Activated naive CD4-positive, alpha-beta T cell treated with anti-CD3 and anti-CD28 coated beads, Interleukin-2, amount 10 ng/mL, durations not matched to agents 7 days and 5 days (primary cell): Measurements from ENCODE around the gene SLC1A4.
"Not testable (repeated sequence)": the region's sequence is repeated elsewhere in the genome, so short reads cannot be mapped to it uniquely, and the experiment has no call there.

Source experiments
- CTCF ChIA-PET: fragments of 350-600 bp; sonication (Branson Sonifier 250); formaldehyde crosslinking; loops from one replicate; lab custom pipeline; 2021; ENCODE audit warnings: antibody characterized with exemption; lab: Charles Lee
- DNase-seq: peaks from one replicate; pipeline ENCODE4 v3.0.0-alpha.2; 2020
- H3K27ac Mint-ChIP-seq: one replicate; pipeline ENCODE4 v1.8.0; 2021; ENCODE audit warnings: mild to moderate bottlenecking, moderate library complexity, mixed read lengths
- H3K27me3 Mint-ChIP-seq: one replicate; pipeline ENCODE4 v1.8.0; 2021; ENCODE audit warnings: mild to moderate bottlenecking, mixed read lengths
- H3K36me3 Mint-ChIP-seq: one replicate; pipeline ENCODE4 v1.8.0; 2021; ENCODE audit warnings: mixed read lengths
- H3K4me1 Mint-ChIP-seq: one replicate; pipeline ENCODE4 v1.8.0; 2021; ENCODE audit warnings: mixed read lengths
- H3K4me3 Mint-ChIP-seq: one replicate; pipeline ENCODE4 v1.8.0; 2021; ENCODE audit warnings: mild to moderate bottlenecking, moderate library complexity, mixed read lengths
- H3K9me3 Mint-ChIP-seq: one replicate; pipeline ENCODE4 v1.8.0; 2021; ENCODE audit warnings: mixed read lengths

SLC1A4 gene

DNA sequence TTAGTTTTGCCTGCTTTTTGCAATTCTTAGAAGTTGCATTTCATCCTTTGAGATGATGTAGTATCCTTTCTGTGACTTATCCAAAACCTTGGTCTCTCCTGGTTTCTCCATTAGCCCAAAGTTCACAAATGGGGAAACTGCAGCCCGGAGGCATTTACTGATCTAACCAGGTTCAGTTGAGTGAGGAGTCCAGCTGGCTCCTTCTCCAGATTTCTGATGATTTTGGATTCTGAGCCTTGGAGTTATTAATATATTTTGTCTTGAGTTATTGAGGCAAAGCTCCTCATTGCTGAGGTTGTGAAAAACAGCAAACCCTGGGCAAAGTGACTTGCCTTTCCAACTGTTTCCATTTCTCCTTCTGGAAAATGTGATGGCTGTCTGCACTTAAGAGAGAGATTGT lies 1.7 kb downstream of the SLC1A4 start:
- no peaks in the 10 kb centered on the region for H3K9me3 Mint-ChIP-seq
- H3K36me3 Mint-ChIP-seq, result peaks cover 44% of the 10 kb centered on the region
- CTCF ChIA-PET, result interaction anchor here (1.8 to 6.5 kb wide), 2 partner anchors 34 to 73 kb away, joined by 7 to 60 read pairs; no protein-coding TSS in a partner anchor
- peak overlapping the region; percentile 92 for H3K4me3 Mint-ChIP-seq
- no peak overlapping the region for H3K27ac Mint-ChIP-seq
- peaks cover 4% of the 10 kb centered on the region for H3K27me3 Mint-ChIP-seq
- H3K4me1 Mint-ChIP-seq, result peaks cover 79% of the 10 kb centered on the region
- no peak for DNase-seq

GRCh38 chr2:64992218-64992617 lies 3.0 kb downstream of the SLC1A4 start:
- peaks cover 46% of the 10 kb centered on the region for H3K36me3 Mint-ChIP-seq
- no peak overlapping the region for H3K27ac Mint-ChIP-seq
- no peaks in the 10 kb centered on the region for H3K27me3 Mint-ChIP-seq
- CTCF ChIA-PET, result interaction anchor here (0.6 to 6.5 kb wide), 3 partner anchors 33 to 404 kb away, joined by 3 to 60 read pairs (median 7); no protein-coding TSS in a partner anchor
- no peak for DNase-seq
- H3K4me3 Mint-ChIP-seq, result peak overlapping the region; percentile 92
- H3K9me3 Mint-ChIP-seq, result no peaks in the 10 kb centered on the region
- peaks cover 72% of the 10 kb centered on the region for H3K4me1 Mint-ChIP-seq

GRCh38 chr2:64992990-64993389 lies 3.8 kb downstream of the SLC1A4 start:
- H3K36me3 Mint-ChIP-seq, result peaks cover 52% of the 10 kb centered on the region
- no peaks in the 10 kb centered on the region for H3K9me3 Mint-ChIP-seq
- peaks cover 68% of the 10 kb centered on the region for H3K4me1 Mint-ChIP-seq
- no peak for DNase-seq
- no peak overlapping the region for H3K27ac Mint-ChIP-seq
- H3K27me3 Mint-ChIP-seq, result no peaks in the 10 kb centered on the region
- CTCF ChIA-PET, result interaction anchor here (0.6 to 6.5 kb wide), 4 partner anchors 14 to 404 kb away, joined by 3 to 60 read pairs (median 3); no protein-coding TSS in a partner anchor
- H3K4me3 Mint-ChIP-seq, result peak overlapping the region; percentile 5

- CTCF ChIA-PET, result interaction anchor here (1.6 kb wide), 1 partner anchor 77 kb away, joined by 7 read pairs; no protein-coding TSS in a partner anchor
- peaks cover 72% of the 10 kb centered on the region for H3K4me1 Mint-ChIP-seq
- H3K36me3 Mint-ChIP-seq, result peaks cover 62% of the 10 kb centered on the region
Measured at GRCh38 chr2:64995041-64995440, 5.8 kb downstream of the SLC1A4 start.

DNA sequence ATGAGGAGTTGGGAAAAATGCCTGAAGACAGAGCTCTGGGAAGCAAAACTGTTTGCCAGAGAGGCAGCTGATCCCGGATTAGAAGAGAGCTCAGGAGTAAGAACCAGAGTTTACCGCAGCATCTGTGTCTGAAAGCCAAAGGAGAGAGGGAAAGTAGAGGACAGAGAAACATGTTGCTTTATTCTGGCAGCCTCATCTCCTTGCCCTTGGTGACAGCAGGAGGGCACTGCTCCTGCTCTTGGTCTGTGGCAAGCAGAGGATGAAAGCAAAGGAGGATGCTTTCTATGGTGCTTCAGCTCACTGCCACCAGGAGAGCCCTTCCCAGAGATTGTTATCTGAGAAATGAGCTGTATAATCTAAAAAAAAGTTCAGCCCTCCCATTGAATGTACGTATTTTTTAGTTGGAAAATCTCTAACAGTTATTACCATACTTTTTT lies 7.7 kb downstream of the SLC1A4 start:
- Mint-ChIP-seq H3K27ac (peak overlapping the region; percentile 21), H3K36me3 (peaks cover 57% of the 10 kb centered on the region), H3K9me3 (no peaks in the 10 kb centered on the region), H3K4me1 (peaks cover 54% of the 10 kb centered on the region), H3K4me3 (no peak overlapping the region), H3K27me3 (no peaks in the 10 kb centered on the region)
- no peak for DNase-seq
- CTCF ChIA-PET, result interaction anchor here (0.9 to 1.2 kb wide), 3 partner anchors 10 to 79 kb away, joined by 3 to 5 read pairs (median 3); no protein-coding TSS in a partner anchor

More at GRCh38 chr2:64995041-64995440, 5.8 kb downstream of the SLC1A4 start:
- Mint-ChIP-seq H3K27me3 (no peaks in the 10 kb centered on the region), H3K4me3 (no peak overlapping the region), H3K27ac (no peak overlapping the region), H3K9me3 (no peaks in the 10 kb centered on the region)
- no peak for DNase-seq

GRCh38 chr2:64998658-64999061 lies 9.5 kb downstream of the SLC1A4 start:
- Mint-ChIP-seq H3K27ac (peak overlapping the region; percentile 0), H3K9me3 (no peaks in the 10 kb centered on the region), H3K4me1 (peaks cover 36% of the 10 kb centered on the region), H3K27me3 (no peaks in the 10 kb centered on the region), H3K4me3 (no peak overlapping the region), H3K36me3 (peaks cover 47% of the 10 kb centered on the region)
- no peak for DNase-seq
- CTCF ChIA-PET, result interaction anchor here (0.6 to 1.7 kb wide), 2 partner anchors 19 to 81 kb away, joined by 3 to 4 read pairs; no protein-coding TSS in a partner anchor

DNA sequence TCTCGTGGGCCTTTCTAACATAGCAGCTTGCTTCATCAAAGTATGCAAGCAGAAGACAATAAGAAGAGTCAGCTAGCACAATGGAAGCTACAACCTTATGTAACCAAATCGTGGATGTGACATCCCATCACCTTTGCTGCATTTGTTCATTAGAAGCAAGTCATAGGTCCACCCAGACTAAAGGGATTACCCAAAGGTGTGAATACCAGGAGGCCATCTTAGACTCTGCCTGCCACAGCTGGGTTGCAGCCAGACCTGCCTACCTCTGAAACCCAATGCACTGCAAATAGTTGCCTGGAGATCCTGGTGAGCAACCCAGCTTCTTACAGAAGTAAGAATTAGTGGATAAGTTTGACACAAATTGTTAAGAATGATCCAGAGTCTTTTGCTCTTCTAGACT lies 10.6 kb downstream of the SLC1A4 start:
- Mint-ChIP-seq H3K4me1 (peaks cover 25% of the 10 kb centered on the region), H3K9me3 (no peaks in the 10 kb centered on the region), H3K27ac (no peak overlapping the region), H3K27me3 (no peaks in the 10 kb centered on the region), H3K4me3 (no peak overlapping the region), H3K36me3 (peaks cover 44% of the 10 kb centered on the region)
- DNase-seq, result no peak
- CTCF ChIA-PET, result interaction anchor here (1.7 kb wide), 1 partner anchor 82 kb away, joined by 4 read pairs; no protein-coding TSS in a partner anchor

DNA sequence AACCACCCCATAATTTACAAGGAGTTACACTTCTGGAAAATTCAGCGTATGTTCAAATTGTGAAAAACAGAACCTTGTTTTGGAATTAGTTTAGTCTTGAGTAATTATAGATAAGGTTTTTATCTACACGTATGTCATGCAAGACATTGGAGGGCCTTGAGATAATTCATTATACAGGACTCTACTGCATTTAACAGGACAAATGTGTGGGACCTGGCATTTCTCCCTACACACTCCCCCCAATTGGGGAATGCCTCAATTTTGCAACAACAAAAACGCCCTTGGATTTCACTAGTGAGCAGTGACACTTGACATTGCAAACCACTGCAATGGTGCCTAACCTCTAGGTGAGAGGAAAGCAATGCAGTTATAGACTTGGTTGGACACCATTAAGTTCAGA lies 11.4 kb downstream of the SLC1A4 start:
- Mint-ChIP-seq H3K9me3 (no peaks in the 10 kb centered on the region), H3K36me3 (peaks cover 46% of the 10 kb centered on the region), H3K27me3 (no peaks in the 10 kb centered on the region), H3K4me1 (peaks cover 17% of the 10 kb centered on the region), H3K4me3 (no peak overlapping the region), H3K27ac (no peak overlapping the region)
- no peak for DNase-seq
- CTCF ChIA-PET, result no interaction called here

- Mint-ChIP-seq H3K9me3 (no peaks in the 10 kb centered on the region), H3K4me1 (peaks cover 8% of the 10 kb centered on the region), H3K27me3 (no peaks in the 10 kb centered on the region), H3K4me3 (no peak overlapping the region), H3K36me3 (peaks cover 46% of the 10 kb centered on the region), H3K27ac (no peak overlapping the region)
- CTCF ChIA-PET, result no interaction called here
- DNase-seq, result no peak
Measured at GRCh38 chr2:65003037-65003436, 13.8 kb downstream of the SLC1A4 start.

DNA sequence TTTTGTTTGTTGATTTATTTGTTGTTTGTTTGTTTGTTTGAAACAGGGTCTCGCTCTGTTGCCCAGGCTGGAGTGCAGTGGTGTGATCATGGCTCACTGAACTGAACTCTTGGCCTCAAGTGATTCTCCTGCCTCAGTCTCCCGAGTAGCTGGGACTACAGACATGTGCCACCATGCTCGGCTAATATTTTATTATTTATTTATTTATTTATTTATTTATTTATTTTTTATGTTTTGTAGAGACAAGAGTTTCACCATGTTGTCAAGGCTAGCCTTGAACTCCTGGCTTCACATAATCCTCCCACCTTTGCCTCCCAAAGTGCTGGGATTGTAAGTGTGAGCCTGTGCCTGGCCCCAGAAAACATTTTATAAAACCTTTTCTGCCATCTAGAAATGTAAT lies 15.0 kb downstream of the SLC1A4 start:
- H3K9me3 Mint-ChIP-seq, H3K4me1 Mint-ChIP-seq, CTCF ChIA-PET, DNase-seq, H3K4me3 Mint-ChIP-seq, H3K27me3 Mint-ChIP-seq, H3K27ac Mint-ChIP-seq: not testable (repeated sequence)
- H3K36me3 Mint-ChIP-seq, result peaks cover 49% of the 10 kb centered on the region

GRCh38 chr2:65013776-65014175 lies 24.6 kb downstream of the SLC1A4 start:
- CTCF ChIA-PET, result no interaction called here
- no peak for DNase-seq
- H3K4me3 Mint-ChIP-seq, result no peak overlapping the region
- H3K27ac Mint-ChIP-seq, result no peak overlapping the region
- peaks cover 12% of the 10 kb centered on the region for H3K4me1 Mint-ChIP-seq
- no peaks in the 10 kb centered on the region for H3K9me3 Mint-ChIP-seq
- peaks cover 76% of the 10 kb centered on the region for H3K36me3 Mint-ChIP-seq
- H3K27me3 Mint-ChIP-seq, result no peaks in the 10 kb centered on the region

DNA sequence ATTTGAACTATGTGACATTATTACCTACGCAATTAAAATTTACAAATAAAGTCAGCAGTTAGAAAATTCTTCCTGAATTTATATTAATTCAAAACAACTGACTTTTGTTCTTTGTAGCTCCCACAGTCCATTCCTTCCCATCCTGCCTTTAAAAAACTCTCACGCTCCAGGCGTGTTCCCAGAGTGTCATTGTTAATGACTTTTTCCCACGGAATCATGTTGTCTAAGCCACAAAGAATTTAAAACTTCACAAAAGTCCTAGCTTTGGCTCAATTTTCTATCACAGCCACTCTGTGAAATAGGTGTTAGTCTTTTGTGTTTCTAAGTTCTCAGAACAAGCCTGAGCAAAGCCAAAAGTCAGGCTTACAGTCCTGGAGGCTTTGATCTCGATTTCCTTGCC lies 26.5 kb downstream of the SLC1A4 start:
- Mint-ChIP-seq H3K36me3 (peaks cover 69% of the 10 kb centered on the region), H3K4me1 (peaks cover 12% of the 10 kb centered on the region), H3K4me3 (no peak overlapping the region), H3K27me3 (no peaks in the 10 kb centered on the region), H3K9me3 (no peaks in the 10 kb centered on the region), H3K27ac (no peak overlapping the region)
- CTCF ChIA-PET, result no interaction called here
- no peak for DNase-seq

DNA sequence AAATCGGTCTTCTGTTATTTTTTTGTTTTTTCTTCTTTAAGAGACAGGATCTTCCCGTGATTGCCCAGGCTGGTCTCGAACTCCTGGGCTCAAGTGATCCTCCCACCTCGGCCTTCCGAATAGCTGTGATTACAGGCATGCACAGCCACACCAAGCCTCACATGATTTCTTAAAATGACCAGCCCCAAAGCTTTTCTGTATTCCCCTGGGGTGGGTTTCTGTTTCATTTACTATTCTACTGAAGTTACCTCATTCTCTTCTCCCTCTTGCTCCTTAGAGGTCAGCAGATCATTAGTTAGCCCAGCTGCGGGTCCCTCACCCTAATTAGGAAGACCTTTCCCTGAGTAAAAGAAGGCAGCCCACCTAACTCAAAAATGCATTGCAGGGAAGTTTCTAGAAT lies 27.6 kb downstream of the SLC1A4 start:
- no peak overlapping the region for H3K27ac Mint-ChIP-seq
- H3K27me3 Mint-ChIP-seq, result no peaks in the 10 kb centered on the region
- H3K4me3 Mint-ChIP-seq, result no peak overlapping the region
- CTCF ChIA-PET, result no interaction called here
- no peaks in the 10 kb centered on the region for H3K9me3 Mint-ChIP-seq
- peaks cover 65% of the 10 kb centered on the region for H3K36me3 Mint-ChIP-seq
- no peak for DNase-seq
- peaks cover 12% of the 10 kb centered on the region for H3K4me1 Mint-ChIP-seq

GRCh38 chr2:65017335-65017734 lies 28.1 kb downstream of the SLC1A4 start:
- Mint-ChIP-seq H3K27me3 (no peaks in the 10 kb centered on the region), H3K27ac (no peak overlapping the region), H3K4me1 (peaks cover 12% of the 10 kb centered on the region), H3K36me3 (peaks cover 67% of the 10 kb centered on the region), H3K9me3 (no peaks in the 10 kb centered on the region), H3K4me3 (no peak overlapping the region)
- CTCF ChIA-PET, result interaction anchor here (0.6 to 1.1 kb wide), 5 partner anchors 14 to 101 kb away, joined by 3 to 4 read pairs (median 3); no protein-coding TSS in a partner anchor
- DNase-seq, result no peak

DNA sequence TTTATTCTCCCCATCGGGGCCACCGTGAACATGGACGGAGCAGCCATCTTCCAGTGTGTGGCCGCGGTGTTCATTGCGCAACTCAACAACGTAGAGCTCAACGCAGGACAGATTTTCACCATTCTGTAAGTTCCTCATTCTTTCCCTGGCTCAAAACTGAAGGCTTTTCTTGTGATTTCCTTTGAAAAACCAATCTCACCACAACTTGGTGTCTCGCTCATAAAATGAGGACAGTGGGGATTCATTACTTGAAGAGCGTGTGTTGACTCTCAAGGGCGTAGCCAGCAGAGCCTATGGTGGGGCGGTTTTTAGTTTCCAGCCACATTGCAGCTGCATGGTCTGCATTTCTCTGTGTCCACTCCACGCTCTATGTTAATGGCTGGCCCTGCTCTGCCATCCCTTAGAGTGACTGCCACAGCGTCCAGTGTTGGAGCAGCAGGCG lies 29.0 kb downstream of the SLC1A4 start:
- Mint-ChIP-seq H3K27me3 (no peaks in the 10 kb centered on the region), H3K4me1 (peaks cover 12% of the 10 kb centered on the region), H3K36me3 (peaks cover 71% of the 10 kb centered on the region), H3K9me3 (no peaks in the 10 kb centered on the region), H3K27ac (no peak overlapping the region), H3K4me3 (no peak overlapping the region)
- no peak for DNase-seq
- CTCF ChIA-PET, result interaction anchor here (0.9 to 1.1 kb wide), 3 partner anchors 13 to 25 kb away, joined by 3 to 4 read pairs (median 3); no protein-coding TSS in a partner anchor
